ENCODE data around the gene PIGM. TPM values are rescaled to one million over a fixed set of nuclear protein-coding genes. Genes with fewer than 3 reads are reported as not detected.

PIGM gene
- total RNA-seq, 4 donors from 2014 or later = 2.7 to 3.8 (median 2.9) TPM

GRCh38 chr1:160047111-160047991 is 15.6 kb upstream of the PIGM start:
- Histone ChIP-seq H3K4me1 (peaks cover 8 to 14% (median 8%) of the 10 kb centered on the region in 3 donors), H3K27me3 (peaks cover 0 to 18% (median 0%) of the 10 kb centered on the region in 4 donors), H3K9me3 (no peaks in the 10 kb centered on the region), H3K4me3 (peak overlapping the region in 1 of 4 donors; percentile 35), H3K27ac (no peak overlapping the region), H3K36me3 (no peaks in the 10 kb centered on the region)
- no peak for DNase-seq
- peak in 1 of 6 experiments; percentile 2 for TF ChIP-seq CTCF (IDR thresholded peaks at IDR 0.05)
- no peak for TF ChIP-seq POLR2A (IDR thresholded peaks at IDR 0.05)
- intact Hi-C loops (cut with DNase I) = loop anchor here (5.0 kb wide), 1 partner anchor 35 kb away; the partner anchor contains the start of gene KCNJ9
- 77% methylated on average over 8 to 9 of the region's 9 CpGs for WGBS, 2 donors

- Histone ChIP-seq H3K4me1 (peaks cover 8 to 14% (median 8%) of the 10 kb centered on the region in 3 donors), H3K9me3 (no peaks in the 10 kb centered on the region), H3K4me3 (peak overlapping the region in 1 of 4 donors; percentile 35), H3K27ac (no peak overlapping the region), H3K36me3 (no peaks in the 10 kb centered on the region), H3K27me3 (peaks cover 0 to 12% (median 0%) of the 10 kb centered on the region in 4 donors)
- DNase-seq = no peak
- TF ChIP-seq POLR2A (IDR thresholded peaks at IDR 0.05) (no peak), CTCF (IDR thresholded peaks at IDR 0.05) (peak; percentile 28 to 70 (median 52))
- intact Hi-C loops (cut with DNase I) = loop anchor here (5.0 kb wide), 1 partner anchor 36 kb away; the partner anchor contains the start of gene KCNJ9
- WGBS, 2 donors = 2 to 10% methylated on average over 5 to 6 of the region's 11 CpGs
Observed at GRCh38 chr1:160046494-160047110, 14.8 kb upstream of the PIGM start.

- Histone ChIP-seq H3K27ac (no peak overlapping the region), H3K4me3 (no peak overlapping the region), H3K36me3 (no peaks in the 10 kb centered on the region), H3K27me3 (peaks cover 0 to 12% (median 0%) of the 10 kb centered on the region in 4 donors), H3K9me3 (no peaks in the 10 kb centered on the region), H3K4me1 (peaks cover 8 to 14% (median 8%) of the 10 kb centered on the region in 3 donors)
- TF ChIP-seq POLR2A (IDR thresholded peaks at IDR 0.05) = no peak
- TF ChIP-seq CTCF (IDR thresholded peaks at IDR 0.05) = no peak
- 48 to 53% methylated on average over 2 of the region's 2 CpGs for WGBS, 2 donors
- intact Hi-C loops (cut with DNase I) = loop anchor here (5.0 kb wide), 1 partner anchor 37 kb away; the partner anchor contains the start of gene KCNJ9
- no peak for DNase-seq
Observed at GRCh38 chr1:160045653-160046052, 13.9 kb upstream of the PIGM start.

- intact Hi-C loops (cut with DNase I) = no loop called here
- TF ChIP-seq POLR2A (IDR thresholded peaks at IDR 0.05) = no peak
- no peak for TF ChIP-seq CTCF (IDR thresholded peaks at IDR 0.05)
Observed at GRCh38 chr1:160043543-160043942, 11.8 kb upstream of the PIGM start.

GRCh38 chr1:160040476-160040875 is 8.7 kb upstream of the PIGM start:
- 88% methylated on average over 1 of the region's 1 CpG; no CpG with 5 or more reads in 1 of the 2 donors for WGBS, 2 donors
- H3K27me3 ChIP-seq = peaks cover 0 to 4% (median 0%) of the 10 kb centered on the region in 4 donors
- H3K4me1 ChIP-seq = no peaks in the 10 kb centered on the region
- H3K9me3 ChIP-seq = no peaks in the 10 kb centered on the region
- H3K36me3 ChIP-seq = no peaks in the 10 kb centered on the region
- intact Hi-C loops (cut with DNase I) = no loop called here
- TF ChIP-seq CTCF (IDR thresholded peaks at IDR 0.05) = no peak
- TF ChIP-seq POLR2A (IDR thresholded peaks at IDR 0.05) = no peak
- DNase-seq = no peak
- no peak overlapping the region for H3K27ac ChIP-seq
- no peak overlapping the region for H3K4me3 ChIP-seq

More at GRCh38 chr1:160043543-160043942, 11.8 kb upstream of the PIGM start:
- Histone ChIP-seq H3K4me3 (no peak overlapping the region), H3K9me3 (no peaks in the 10 kb centered on the region), H3K27ac (no peak overlapping the region), H3K27me3 (peaks cover 0 to 12% (median 0%) of the 10 kb centered on the region in 4 donors), H3K36me3 (no peaks in the 10 kb centered on the region), H3K4me1 (peaks cover 8 to 14% (median 8%) of the 10 kb centered on the region in 3 donors)
- no peak for DNase-seq
